Sciatic nerve (tissue), 2 donors: ENCODE measurements around the gene RNGTT. TPM values are rescaled to one million over a fixed set of nuclear protein-coding genes. Genes with fewer than 3 reads are reported as not detected.

ENCODE experiments used
- ATAC-seq: fragments of 200-7000 bp; cut with Tn5 transposase; one replicate; pipeline ENCODE4 v1.9.1; 2020; ENCODE audit warnings: mild to moderate bottlenecking, moderate library complexity
- DNase-seq: peaks from one replicate; pipeline ENCODE4 v3.0.0-alpha.2; 2020; ENCODE audit warnings: low spot score
- intact Hi-C: fragments of 100-400 bp; cut with DNase I; formaldehyde crosslinking; loops from one replicate; pipeline ENCODE4 v1.14.2; 2022
- total RNA-seq: library from RNA; stranded (reverse); fragmentation: NEBNext Ultra II Directional; extraction: Animal tissue kit (Norgen Biotek cat#: 25700); gene quantifications from one replicate; pipeline ENCODE4 v1.2.1, GENCODE V29; 2021
- donor health status: DM: no; HTN: no; CAD: no.
- donor health status: DM: no; HTN: no; CAD: no.

RNGTT gene
- total RNA-seq, 1 donor from 2014 or later: 13.2 TPM

DNA sequence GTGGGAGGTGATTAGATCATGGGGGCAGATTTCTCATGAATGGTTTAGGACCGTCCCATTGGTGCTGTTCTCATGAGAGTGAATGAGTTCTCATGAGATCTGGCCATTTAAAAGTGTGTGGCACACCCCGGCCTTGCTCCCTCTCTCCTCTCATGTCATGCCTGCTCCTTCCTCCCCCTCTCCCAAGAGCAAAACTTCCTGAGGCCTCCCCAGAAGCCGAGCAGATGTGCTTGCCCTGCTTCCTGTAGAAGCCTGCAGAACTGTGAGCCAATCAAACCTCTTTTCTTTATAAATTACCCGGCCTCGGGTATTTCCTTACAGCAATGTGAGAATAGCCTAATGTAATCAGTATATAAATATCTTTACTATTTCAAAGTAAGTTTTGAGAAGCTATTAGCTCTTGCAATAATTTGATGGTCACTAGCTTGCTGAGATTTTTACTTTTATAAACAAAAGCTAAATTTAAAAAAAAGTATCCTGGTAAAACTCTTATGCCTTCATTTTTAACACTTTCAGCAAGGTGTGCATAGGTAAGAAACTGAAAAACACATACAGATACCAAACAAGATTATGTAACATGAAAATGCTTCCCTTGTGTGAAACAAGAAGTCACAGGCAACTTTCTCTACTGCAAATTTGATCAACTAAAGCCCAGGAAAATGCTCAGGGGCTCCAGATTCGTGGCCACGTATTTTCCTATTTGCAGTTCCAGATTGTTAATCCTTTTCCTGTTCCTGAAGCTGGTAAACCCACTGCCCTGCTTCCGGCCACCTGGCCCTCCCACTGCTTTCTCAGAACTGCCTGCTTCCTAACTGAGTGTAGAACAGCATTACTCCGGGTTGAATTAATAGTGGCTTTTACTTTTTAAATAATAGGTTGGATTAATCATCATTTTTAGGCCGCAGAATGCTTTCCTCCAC is 402.1 kb downstream of the RNGTT start:
- ATAC-seq (peak; percentile 13), DNase-seq (no peak)
- intact Hi-C loops: no loop called here

Other genes with a start within 250 kb of the RNGTT start
- 333 TPM for gene PNRC1, start 117.1 kb upstream of the RNGTT start, total RNA-seq
- gene SRSF12, start 154.5 kb upstream of the RNGTT start, total RNA-seq: 2.0 TPM
- gene PM20D2, start 182.4 kb upstream of the RNGTT start, total RNA-seq: 16.9 TPM